NCI-H2196 treated with DMSO at 0.1 percent for 48 hours (cell line): ENCODE measurements around the gene TBC1D19.
"Not testable (repeated sequence)": the region's sequence is repeated elsewhere in the genome, so short reads cannot be mapped to it uniquely, and the experiment has no call there.

Experiments used
- DNase-seq: peaks from one replicate; lab custom pipeline; 2025; ENCODE audit not compliant: unreplicated experiment; lab: John Stamatoyannopoulos, UW

Gene TBC1D19

DNA sequence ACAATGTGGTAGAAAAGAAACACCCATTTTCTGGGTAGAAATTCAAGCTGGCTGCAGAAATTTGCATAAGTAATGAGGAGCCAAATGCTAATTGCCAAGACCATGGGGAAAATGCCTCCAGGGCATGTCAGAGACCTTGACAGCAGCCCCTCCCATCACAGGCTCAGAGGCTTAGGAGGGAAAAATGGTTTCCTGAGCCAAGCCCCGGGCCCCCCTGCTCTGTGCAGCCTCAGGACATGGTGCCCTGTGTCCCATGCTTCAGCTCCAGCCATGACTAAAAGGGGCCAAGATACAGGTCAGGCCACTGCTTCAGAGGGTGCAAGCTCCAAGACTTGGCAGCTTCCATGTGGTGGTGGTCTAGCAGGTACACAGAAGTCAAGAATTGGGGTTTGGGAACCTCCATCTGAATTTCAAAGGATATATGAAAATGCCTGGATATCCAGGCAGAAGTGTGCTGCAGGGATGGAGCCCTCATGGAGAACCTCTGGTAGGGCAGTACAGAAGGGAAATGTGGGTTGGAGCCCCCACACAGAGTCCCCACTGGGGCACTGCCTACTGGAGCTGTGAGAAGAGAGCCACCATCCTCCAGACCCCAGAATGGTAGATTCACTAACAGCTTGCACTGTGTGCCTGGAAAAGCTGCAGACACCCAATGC lies 95.3 kb downstream of the TBC1D19 start:
- DNase-seq = not testable (repeated sequence)

DNA sequence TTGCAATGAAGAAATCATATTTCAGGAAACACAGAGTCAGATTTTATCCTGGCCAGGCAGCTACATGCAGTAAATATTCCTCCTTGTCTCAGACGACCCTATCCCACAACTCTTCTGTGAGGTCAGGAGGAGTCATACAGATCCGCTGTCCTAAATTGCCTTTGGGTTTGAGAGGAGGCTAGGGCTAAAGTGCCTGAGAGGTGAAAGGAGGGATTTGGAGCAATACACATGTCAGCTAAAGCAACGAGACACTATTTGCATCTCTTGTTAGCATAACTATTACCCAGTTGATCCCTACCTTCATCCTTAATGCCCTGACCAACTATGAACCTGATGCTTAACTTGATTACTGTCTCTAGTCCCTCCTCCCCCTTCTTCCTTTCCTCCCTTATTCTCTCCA lies 98.6 kb downstream of the TBC1D19 start:
- DNase-seq = no peak

DNA sequence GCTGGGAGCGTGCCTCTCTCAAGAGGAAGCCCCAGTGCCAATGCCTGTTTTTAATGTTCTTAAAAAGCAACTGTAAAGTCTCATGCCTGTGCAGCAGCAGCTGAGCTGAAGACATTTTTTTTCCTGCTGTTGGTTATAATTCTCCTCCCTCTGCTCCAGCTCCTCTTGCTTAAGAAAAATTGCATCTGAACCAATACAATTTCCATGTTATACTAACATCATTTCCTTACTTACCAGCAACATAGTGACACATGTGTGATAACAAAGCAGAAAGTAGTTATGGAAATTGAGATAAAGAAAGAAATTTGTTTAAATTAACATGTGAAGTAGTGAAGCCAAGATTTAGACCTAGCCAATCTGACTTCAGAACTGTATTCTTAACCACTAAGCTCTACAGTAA lies 101.4 kb downstream of the TBC1D19 start:
- DNase-seq = no peak

DNA sequence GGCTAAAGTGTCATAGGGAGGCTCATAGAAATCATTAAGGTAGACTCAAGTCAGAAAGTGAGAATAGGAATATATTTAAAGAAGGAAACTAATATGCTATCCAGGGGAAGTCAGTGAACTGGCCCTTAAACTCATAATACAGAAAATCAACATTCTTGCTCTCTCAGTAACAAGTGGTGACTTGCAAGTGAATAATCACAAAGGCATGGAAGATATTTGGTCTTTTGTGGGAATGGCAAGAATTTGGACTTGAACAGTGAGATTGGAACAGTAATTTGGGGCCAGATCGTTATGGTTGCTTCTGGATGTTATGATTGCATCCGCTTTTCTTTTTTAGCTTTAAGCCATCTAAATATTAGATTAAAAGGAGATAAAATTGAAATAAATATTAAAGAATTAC lies 103.8 kb downstream of the TBC1D19 start:
- DNase-seq = no peak

DNA sequence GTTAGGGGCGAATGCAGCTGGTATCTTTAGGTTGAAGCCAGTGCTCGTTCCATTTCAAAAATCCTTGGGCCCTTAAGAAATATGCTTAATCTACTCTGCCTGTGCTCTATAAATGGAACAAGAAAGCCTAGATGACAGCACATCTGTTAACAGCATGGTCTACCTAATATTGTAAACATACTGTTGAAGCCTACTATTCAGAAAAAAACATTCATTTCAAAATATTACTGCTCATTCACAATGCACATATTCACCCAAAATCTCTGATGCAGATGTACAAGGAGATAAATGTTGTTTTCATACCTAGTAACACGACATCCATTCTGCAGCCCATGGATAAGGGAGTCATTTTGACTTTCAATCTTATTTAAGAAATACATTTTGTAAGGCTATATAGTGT lies 106.6 kb downstream of the TBC1D19 start:
- DNase-seq = no peak

DNA sequence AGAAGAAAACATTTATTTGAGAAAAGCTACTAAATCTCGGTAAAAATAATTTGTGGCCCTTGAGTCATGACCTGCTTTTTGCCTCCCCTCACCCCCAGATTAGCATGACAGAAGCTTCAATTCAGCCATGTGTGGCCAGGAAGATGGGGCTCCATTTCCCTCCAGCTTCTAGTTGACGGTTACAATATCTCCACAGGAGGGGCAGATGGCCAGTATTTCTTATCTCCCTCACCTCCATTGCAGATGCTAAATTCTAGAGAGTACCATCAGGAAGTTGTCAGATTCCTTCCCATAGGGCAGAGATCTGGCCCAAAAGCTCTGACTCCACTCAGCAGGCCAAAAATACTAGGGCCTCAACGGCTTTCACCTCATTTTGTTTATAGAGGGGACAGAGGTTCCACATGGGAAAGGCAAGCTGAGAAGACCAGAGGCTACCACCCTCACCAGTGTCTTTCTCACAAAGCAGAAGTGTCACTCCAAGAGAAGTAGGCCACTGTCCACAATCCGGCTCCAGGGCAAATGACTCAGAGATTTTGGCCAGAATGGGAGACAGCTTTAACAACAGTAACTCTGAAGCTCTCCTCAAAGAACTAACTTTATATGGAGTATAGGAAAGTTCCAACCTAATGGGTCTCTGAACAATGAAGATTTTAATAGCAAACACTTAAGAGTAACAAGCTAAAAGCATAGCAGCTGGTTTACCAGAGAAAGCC lies 108.3 kb downstream of the TBC1D19 start:
- DNase-seq = no peak

DNA sequence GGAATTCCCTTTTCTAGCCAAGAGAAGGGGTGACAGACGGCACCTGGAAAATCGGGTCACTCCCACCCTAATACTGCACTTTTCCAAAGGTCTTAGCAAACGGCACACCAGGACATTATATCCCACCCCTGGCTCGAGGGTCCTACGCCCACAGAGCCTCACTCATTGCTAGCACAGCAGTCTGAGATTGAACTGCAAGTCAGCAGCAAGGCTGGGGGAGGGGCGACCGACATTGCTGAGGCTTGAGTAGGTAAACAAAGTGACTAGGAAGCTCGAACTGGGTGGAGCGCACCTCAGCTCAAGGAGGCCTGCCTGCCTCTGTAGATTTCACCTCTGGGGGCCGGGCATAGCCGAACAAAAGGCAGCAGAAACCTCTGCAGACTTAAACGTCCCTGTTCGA lies 110.2 kb downstream of the TBC1D19 start:
- not testable (repeated sequence) for DNase-seq

DNA sequence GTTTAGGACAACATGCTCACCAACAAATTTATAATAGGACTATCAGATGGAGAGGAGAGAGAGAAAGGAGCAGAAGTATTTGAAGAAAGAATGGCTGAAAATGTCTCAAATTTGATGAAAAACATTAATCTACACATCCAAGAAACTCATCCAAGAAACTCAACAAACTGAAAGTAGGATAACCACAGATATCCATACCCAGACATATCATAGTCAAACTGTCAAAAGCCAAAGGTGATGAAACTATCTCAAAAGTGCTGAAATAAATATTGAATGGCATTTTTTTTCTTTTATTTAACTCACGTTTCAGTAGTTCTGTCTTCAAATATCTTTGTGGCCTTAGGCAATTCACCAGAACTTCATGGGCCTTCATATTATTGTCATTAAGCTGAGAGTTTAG lies 116.2 kb downstream of the TBC1D19 start:
- DNase-seq = no peak

DNA sequence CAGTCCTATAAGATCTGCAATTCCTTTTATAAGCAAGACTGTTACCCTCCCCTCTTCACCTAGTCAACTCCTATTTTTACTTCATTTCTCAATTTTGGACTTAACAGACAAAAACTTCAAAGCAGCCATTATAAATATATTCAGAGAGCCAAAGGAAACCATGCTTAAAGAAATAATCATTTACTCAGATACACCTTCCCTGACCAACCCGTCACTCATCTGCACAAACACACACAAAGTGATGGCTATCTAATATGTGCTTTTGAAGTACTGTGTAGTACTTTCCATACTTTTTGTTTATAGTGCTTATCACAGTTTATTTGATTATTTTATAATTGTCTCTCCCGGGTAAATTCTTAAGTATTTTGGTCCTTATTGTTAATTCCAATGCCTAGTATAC lies 117.2 kb downstream of the TBC1D19 start:
- no peak for DNase-seq

DNA sequence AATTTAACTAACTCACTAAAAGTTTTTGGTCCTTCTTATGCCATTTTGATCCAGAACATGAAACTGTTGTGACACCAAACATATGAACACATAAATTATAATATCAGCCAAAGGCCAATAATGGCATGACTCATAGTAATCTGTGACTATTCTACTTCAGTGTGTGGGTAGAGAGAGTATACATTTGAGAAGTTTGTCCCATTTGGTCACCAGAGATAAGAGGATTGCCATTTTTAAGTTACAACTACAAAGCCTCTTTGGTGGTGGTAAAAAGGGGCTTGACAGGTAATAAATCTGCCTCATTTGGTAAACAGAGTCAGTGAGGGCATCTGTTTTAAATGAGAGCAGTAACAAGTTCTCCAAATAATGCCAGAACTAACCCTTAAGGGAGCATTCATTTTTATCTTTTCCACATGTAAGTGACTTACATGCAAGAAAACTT lies 117.9 kb downstream of the TBC1D19 start:
- no peak for DNase-seq

DNA sequence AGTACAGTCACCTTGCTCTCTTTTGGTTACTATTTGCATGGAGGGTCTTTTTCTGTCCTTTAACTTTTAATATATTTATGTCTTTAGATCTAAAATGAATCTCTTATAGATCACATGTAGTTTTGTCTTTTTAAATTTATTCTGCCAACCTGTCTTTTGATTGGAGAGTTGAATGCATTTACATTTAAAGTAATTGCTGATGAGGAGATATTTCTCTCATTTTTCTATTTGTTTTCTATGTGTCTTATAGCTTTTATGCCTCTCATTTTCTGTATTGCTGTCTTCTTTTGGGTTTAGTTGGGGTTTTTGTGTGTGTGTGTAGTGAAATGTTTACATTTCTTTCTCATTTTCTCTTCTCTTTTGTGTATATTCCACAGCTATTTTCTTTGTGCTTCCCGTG lies 123.5 kb downstream of the TBC1D19 start:
- no peak for DNase-seq

DNA sequence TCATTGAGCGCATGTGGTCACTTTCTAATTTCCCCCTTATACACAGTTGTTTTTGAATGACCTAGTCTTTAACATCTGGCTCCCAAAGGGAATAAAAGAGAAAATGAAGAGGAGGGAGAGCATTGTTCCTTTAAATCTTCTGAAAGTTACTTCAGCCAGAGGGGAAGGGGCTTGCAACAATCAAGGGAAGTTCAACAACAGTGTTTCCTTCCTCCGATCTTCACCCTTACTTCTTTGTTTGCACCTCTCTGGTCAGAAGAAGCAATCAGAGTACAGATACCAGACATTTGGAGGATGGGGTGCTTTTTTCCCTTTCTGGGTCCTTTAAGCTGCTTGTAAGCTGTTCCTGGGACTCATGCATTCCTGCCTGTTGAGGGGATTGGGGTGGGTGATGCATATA lies 125.4 kb downstream of the TBC1D19 start:
- DNase-seq = no peak

DNA sequence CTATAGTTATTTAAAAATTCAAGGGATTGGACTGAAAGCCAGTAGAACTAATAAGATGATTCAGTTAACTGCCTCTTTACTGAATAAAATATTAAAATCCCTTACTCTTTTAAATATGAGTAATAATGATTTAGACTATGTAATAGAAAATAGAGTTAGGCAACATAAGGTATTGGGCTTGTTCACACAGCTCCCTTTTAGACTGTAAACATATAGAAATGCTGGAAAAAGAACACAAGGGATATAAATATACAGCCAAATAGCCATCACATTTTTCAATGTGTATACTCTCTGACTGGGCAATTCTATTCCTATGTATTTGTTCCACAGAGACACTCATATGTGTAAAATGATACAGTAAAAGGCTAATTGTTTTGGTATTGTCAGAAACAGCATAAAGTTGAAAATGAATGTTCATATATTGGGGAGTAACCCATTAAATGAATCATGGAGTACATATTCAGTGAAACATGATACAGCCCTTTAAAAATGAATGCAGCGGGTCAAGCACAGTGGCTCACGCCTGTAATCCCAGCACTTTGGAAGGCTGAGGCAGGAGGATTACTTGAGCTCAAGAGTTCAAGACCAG lies 129.8 kb downstream of the TBC1D19 start:
- no peak for DNase-seq

DNA sequence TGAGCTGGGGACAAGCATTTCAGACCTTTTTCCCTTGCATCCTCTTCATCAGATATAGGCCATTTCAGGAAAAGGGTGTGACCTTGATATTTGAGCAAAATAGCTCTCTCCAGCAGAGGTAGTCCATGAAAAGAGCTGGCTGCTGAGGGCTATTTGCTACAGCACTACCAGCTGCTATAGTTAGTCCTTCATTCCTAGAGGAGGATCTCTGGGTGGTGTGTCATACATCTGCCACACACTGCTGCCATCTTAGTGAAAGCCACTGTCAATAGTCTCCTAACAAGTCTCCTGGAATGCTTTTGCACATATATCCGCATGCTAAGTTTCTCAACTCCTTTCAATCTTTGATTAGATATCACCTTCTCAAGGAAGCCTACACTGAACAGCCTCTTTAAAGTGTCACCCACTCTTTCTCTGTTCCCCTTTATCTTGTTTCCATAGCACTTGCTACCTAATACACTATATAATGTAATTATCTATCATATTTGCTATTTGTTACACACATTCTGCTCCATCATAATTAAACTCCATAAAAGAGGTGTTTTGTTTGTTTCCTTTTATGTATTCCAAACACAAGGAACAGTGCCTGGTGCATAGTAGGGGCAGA lies 131.9 kb downstream of the TBC1D19 start:
- DNase-seq = no peak

DNA sequence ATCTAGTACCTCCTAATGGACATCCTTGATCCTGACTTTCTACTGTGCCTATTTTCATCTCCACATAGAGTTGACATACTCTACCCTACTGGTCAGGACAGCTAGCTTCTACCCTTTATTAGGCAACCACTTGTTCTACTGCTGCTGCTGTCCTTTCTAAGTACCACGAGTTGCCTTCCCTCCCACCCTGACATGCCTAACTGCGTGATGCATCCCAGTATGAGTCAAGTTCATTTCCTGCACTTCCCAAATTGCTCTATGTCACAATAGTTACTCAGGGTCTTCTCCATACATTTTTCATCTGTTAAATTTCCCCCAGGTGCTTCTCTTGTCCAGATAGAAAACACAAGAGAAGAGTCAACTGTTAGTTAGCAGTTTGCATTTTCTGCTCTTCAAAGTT lies 133.4 kb downstream of the TBC1D19 start:
- no peak for DNase-seq

DNA sequence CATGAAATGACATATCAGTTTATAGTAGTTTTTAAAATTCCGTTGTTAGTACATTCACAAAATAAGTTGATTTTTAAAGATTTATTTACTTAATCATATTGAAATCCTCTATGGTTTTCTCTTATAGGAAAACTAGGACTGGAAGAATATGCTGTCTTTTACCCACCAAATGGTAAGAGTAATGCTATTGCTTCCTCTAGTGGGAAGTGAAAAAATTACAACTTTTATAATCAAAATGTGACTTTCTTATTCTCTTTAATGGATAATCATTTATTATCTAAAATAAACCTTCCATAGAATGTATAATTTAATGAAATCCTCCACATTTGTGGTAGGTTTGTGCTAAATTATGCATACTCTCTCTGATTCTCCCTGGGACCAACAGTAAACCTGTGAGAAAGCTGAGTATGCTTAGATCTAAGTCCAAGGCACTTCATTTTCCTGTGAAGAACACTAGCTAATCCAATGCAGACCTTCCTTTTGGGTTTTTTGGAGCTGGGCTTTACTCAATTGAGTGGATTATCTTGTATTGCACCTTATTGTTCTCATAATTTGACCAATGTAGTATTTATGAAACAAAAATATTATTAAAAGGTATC lies 136.2 kb downstream of the TBC1D19 start:
- DNase-seq = no peak

DNA sequence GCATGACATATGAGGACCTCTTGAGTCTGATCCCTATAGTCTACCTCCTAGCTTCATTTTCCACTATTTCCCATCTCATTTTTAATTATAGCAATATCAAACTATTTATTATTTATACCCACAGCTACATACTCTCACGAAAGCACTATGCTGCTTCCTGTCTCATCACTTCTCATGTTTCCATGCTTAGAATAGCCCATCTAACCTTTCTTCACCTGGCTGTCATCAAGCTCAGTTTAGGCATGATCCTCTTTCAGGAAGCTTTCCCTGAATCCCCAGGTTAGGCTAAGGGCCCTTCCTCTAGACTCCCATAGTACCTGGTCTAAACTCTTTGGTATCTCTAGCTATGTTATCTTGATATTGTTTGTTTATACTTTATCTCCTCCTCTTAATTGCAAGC lies 137.8 kb downstream of the TBC1D19 start:
- DNase-seq = no peak

DNA sequence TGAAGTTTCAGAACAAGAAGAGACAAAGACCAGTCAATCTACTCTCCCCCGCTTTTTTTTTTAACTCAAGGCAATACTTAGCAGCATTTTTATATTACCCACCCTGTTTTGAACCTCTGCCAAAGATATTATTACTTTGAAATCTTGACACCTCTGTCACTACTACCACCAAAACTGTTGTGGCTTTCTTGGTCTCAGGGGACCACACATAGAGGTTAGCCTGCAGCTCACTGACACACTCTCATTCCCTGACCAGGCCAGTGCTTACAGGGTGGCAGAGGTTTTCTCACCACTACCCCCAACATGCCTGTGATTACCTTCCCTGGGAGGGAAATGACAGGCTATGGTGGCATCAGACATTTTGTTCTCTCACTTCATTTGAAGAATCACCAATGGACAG lies 139.3 kb downstream of the TBC1D19 start:
- DNase-seq = no peak

DNA sequence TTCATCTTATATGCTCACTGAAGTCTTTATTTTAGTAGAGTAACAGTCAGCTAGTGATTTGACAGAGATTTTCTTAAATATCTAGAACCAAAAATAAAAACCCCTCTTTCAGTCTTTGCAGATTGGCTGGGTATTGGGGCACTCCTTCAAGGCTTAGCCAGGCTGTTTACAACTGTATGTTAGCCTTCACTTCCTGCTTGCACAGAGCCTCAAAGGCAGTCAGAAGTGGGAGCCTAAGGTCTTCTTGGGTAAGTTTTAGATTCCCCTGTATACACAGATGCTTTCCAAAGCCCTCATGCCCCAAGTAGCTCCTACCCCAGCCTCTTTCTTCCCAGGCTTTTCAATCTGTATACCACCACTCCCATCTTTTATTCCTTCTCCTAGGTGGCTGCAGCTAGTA lies 140.7 kb downstream of the TBC1D19 start:
- no peak for DNase-seq

DNA sequence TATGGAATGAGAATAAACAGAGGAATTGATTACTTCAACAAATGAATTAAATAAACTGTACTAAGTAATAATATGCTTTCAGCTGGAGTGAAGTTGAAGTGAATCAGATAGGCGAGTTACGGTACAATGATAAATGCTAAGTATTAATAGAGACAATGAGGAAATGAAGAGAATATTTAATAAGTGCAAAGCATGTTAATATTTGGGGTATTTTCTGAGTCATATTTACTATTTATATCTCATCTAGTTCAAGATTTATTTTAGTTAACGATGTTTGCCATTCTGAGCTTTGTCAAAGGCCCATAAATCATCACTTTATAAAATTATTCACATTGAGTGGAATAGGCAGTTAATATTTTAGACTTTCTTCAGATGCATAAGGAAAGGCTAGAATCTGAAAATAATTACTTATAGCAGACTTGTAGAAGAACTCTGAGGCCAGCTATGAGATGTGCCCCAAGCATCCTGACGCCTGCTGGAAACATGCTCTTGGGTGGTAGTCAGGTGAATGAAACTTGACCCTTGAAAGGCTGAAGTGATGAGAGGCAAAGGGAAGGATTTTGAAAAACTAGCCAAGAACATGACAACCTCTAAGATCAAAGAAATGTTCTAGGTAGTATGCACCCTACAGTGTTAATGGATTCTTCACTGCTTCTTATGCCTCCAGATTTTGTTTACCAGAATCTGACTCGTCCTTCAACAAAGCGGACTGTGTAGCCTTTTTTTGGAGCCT lies 142.9 kb downstream of the TBC1D19 start:
- DNase-seq = no peak

DNA sequence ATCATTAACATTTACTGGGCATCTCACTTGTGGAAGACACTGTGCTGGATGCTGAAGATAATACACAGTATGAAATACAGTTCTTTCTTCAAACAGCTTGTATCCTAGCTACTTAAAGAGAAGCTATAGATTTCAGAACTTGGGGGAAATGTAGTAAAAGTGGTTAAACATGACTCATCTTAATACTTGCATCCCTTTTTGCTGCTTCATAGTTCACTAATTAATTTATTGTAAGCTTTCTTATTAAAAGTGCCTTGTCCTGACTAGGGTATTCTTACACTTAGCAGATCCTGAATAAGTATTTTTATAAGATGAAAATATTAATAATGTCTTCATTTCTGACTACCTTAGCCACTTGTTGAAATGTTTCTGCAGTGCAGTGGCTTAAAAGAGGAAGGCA lies 144.0 kb downstream of the TBC1D19 start:
- no peak for DNase-seq
